GM12892 (cell line): ENCODE data around the gene GALNT9.
"Not testable (repeated sequence)": the region's sequence is repeated elsewhere in the genome, so short reads cannot be mapped to it uniquely, and the experiment has no call there.

Source experiments
- POLR2A ChIP-seq: IDR thresholded peaks from 2 replicates; pipeline ENCODE4 v1.6.1; 2011; ENCODE audit warnings: low read depth, low read length, control low read depth
- POLR2AphosphoS5 ChIP-seq: IDR thresholded peaks from 2 replicates; pipeline ENCODE4 v1.6.1; 2011; ENCODE audit warnings: low read depth, low read length, control low read depth

GRCh38 chr12:132304866-132305265 is 24.5 kb downstream of the GALNT9 start:
- not testable (repeated sequence) for TF ChIP-seq POLR2AphosphoS5, POLR2A
